GM10266 (cell line): ENCODE measurements around the gene FTSJ3.

Experiments
- DNase-seq: peaks from one replicate; pipeline ENCODE4 v3.0.0; 2012; ENCODE audit errors: extremely low spot score
- CTCF ChIP-seq: IDR thresholded peaks from 2 replicates; pipeline ENCODE4 v1.5.1; 2012; ENCODE audit warnings: mild to moderate bottlenecking, low read depth; ENCODE audit not compliant: control insufficient read depth, insufficient read depth; ENCODE audit errors: missing control alignments

Gene FTSJ3

GRCh38 chr17:63827801-63828221, 348 bp upstream of the FTSJ3 start:
- no peak for TF ChIP-seq CTCF
- no peak for DNase-seq

GRCh38 chr17:63826468-63827001, 928 bp downstream of the FTSJ3 start:
- no peak for TF ChIP-seq CTCF
- no peak for DNase-seq

GRCh38 chr17:63824362-63824761, 3.1 kb downstream of the FTSJ3 start:
- TF ChIP-seq CTCF: no peak
- no peak for DNase-seq

GRCh38 chr17:63823659-63824331, 3.7 kb downstream of the FTSJ3 start:
- no peak for DNase-seq
- no peak for TF ChIP-seq CTCF

GRCh38 chr17:63822537-63822936, 4.9 kb downstream of the FTSJ3 start:
- no peak for DNase-seq
- TF ChIP-seq CTCF: no peak

GRCh38 chr17:63821804-63822203, 5.7 kb downstream of the FTSJ3 start:
- no peak for DNase-seq
- TF ChIP-seq CTCF: no peak

- DNase-seq: no peak
- no peak for TF ChIP-seq CTCF
Measured at GRCh38 chr17:63820963-63821561, 6.4 kb downstream of the FTSJ3 start.
